Activated CD4-positive, CD25-positive, alpha-beta regulatory T cell (primary cell): Measurements from ENCODE around the gene DMC1.
"Not testable (repeated sequence)": the region's sequence is repeated elsewhere in the genome, so short reads cannot be mapped to it uniquely, and the experiment has no call there.

Experiments used
- DNase-seq, 4 experiments: peaks; one replicate each; lab custom pipeline; 2025; lab: John Stamatoyannopoulos, UW

Gene DMC1, protein sequence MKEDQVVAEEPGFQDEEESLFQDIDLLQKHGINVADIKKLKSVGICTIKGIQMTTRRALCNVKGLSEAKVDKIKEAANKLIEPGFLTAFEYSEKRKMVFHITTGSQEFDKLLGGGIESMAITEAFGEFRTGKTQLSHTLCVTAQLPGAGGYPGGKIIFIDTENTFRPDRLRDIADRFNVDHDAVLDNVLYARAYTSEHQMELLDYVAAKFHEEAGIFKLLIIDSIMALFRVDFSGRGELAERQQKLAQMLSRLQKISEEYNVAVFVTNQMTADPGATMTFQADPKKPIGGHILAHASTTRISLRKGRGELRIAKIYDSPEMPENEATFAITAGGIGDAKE

DNA sequence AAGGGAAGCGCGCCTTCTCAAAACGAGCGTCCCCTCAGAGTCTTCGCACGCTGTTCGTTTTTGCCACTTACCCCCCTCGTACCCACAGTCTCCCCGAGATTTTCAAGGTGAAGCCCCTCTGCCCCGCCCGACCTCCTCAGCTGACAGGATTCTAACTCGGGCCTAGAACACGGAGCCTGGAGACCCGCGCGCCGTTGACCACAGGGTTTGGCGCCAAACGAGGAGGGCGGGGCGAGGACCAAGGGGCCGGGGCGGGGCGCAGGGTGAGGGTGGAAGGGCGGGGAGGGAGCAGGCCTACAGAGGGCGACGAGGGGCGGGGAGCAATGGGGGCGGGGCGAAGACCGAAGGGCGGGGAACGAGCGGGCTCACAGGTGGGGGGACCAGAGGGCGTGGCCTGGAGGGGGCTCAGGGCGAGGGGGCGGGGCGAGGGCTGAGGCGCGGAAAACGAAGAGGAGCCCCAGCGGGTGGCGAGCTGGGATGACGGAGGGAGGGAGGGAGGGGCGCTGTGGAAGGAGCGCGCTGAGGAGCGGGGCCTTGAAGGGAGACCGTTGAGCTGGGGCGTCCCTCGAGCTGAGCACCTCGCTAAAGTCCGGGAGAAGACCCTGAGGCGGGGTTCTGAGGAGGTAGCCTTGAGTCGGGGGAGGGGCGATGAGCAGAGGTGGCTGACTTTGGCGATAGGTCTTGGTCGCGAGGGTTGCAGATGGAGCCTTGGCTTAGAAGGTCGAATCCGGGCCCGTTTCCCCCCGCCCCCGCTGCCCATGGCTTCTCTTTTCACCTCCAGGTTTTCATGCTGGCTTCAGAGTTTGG is at the start of gene DMC1:
DMC1 (minus strand) TSS at position 212 of the 807 bp plus-strand sequence. CDS start 1,927 bp downstream, outside the sequence.
- DNase-seq = peak; percentile 95 to 96 (median 96)

DNA sequence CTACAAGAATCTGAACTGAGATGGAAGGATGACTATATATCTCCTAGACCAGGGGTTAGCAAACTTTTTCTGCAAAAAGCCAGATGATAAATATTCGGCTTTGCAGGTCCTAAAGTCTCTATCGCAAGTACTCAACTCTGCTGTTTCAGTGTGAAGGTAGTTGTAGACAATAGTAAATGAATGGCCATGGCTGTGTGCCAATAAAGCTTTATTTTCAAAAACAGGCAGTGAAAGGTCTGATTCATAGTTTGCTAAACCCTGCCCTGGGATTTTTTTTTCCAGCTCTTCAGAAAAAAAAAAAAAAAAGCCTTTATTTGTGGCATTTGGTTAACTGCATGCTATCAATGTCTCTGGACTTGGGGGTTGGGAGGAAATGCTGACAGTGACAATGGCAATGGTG is 48.7 kb upstream of the DMC1 start:
- no peak for DNase-seq

DNA sequence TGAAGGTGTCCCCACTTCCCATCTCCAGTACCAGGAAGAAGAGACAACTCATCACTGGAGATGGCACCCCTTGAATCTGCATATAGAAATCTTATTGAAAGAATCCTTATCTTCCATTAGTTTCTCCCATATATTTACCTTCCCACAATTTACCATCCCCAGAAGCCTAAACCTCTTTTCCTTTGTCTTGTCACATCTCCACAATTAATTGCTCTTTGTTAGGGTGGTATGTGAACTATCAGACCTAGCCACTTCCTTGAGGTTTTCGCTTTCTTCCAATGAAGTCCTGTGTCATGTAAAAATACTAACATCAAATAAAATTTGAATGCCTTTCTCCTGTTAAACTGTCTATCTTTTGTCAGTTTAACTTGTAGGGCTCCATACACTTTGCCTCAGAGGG is 48.3 kb upstream of the DMC1 start:
- DNase-seq = no peak

DNA sequence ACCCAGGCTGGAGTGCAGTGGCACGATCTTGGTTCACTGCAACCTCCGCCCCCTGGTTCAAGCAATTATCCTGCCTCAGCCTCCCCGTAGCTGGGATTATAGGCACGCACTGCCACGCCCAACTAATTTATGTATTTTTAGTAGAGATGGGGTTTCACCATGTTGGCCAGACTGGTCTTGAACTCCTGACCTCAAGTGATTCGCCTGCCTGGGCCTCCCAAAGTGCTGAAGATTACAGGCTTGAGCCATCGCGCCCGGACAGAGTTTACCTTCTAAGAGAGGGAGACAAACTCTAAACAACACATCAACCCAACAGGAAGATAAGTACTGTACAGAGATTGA is 45.1 kb upstream of the DMC1 start:
- DNase-seq = not testable (repeated sequence)

DNA sequence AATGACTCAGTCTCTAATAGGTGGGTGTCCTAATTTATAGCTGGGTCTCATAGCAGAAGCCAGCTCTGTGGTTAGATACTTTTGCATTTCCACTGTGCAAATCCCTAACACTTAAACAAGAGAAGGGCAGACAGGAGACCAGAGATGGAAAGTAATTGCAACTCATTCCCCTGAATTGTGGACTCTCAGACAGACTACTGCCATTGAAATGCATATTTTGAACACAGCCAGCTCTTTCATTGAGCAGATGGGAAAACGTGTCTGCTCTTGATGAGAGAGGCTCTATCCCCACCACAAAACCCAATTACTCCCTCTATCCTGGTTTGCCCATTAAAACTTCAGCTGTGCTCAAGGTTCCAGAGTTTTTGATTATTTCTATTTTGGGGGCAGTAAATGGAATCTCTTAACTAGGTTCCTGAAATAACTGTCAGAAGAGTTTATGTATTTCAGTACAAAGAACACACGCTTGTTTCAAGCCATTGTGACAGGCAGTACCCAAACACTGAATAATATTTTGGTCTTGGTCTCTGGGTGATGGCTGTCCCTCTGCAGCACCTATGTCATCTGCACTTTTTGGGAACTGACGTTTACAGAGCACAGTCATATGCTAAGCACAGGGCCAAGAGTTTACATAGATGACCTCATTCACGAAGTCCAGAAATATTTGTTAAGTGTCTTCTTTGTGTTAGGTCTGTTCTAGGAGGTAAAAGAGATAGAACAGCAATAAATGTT is 44.5 kb upstream of the DMC1 start:
- DNase-seq = no peak

DNA sequence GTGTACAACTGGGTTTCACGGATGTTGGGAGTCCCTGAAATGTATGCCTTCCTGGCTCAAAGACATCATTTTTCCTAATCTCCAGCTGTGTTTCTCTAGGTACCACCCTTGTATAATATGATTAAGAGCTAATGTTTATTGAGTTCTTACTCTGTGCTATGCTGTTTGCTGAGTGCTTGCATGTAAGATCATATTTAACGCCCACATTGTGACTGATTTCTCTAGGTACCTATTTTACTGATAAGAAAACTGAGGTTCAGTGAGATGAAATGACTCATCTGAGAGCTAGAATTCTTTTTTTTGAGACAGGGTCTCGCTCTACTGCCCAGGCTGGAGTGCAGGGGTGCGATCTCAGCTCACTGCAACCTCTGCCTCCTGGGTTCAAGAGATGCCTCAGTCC is 43.6 kb upstream of the DMC1 start:
- no peak for DNase-seq

DNA sequence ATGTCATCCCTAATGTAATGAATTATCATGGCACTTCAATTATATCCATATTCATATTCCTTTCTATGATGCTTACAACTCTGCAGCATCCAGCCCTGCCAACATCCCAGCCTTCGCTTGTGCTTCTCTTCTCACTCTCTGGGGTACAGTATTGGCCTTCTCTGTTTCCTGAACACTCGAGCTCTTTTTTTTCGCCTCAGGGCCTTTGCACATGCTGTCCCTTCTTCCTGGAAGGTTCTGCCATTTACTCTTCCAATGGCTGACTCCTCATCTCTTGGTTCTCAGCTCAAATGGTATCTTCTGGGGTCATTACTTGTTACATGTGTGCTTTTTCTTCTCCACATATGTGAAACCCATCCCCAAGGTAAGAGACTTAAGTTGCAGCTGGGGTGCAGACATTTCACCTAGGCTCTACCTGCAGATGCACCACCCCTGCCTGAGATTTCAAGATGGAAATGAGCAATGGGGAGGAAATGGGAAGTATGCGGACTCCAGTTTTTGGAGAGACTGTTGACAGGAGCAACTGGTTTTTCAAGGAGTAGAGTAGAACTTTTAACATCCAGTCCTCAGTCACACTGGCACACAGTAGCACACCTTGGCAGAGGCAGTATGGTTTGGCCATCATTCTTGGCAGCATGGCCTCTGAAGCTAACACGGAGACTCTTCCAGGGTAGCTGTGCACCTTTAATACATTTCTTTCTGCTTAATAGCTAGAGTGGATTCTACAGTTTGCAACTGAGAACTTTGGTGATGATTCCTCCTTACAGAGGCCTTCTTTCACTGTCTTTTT is 42.4 kb upstream of the DMC1 start:
- no peak for DNase-seq

DNA sequence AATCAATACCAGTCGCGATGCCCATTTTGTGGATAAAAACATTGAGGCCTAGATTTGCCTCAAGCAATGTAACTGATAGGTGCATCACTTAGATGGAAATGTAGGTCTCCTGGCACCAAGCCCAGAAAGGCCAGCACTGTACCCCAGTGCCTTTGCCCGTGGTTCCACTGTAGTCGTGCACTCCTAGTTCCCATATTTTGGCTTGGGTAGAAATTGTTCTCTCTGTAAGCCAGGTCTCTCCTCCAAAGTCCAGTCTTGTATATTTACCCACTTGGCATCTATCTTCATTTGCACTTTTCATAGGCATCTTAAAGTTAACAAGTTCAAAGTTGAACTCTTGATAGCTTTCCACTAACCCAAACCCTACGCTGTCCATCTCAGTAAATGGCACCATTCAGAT is 41.6 kb upstream of the DMC1 start:
- DNase-seq = no peak

DNA sequence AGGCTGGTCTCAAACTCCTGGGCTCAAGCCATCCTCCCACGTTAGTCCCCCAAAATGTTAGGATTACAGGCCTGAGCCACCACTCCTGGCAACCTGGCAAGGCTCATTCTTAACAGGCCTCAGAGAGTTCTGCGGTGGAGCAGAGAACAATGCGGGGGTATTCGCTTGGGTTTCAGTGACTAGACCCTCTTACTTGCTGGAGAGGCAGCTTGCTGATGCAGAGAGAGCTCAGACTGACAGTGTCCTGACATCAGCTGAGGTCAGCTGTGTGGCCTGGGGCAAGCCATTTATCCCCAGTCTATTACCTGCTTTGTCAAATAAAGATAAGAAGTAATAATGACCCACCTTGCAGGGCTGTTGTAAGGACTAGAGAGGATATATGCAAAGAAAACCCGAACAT is 40.3 kb upstream of the DMC1 start:
- no peak for DNase-seq

DNA sequence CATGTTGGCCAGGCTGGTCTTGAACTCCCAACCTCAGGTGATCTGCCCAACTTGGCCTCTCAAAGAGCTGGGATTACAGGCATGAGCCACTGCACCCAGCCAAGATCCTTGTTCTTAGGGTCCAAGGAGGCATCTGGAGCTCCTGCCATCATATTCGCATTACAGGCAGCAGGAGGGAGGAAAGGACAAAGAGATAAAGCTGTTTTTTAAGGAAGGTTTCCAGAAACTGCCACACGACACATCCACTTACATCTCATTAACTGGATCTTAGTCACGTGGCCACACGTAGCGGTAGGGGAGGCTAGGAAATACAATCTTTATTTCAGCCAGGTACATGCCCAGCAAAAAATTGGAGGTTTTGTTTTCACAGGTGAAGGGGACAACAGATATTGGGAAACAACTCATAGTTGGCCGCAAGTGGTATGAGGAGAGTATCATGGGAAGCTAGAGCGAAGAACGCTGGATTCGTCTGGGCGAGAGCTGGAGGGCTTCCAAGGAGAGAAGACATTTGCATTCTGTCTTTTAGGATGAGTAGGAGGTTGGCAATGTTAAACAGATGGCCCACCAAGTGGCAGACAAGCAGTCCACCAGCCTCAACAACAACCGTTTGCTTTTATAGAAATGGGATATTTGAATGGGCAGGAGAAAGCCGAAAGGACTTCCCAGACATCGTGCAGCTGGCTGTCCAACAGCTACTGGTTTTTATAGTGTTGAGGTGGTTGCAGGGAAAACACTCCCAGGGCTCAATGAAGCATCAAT is 39.2 kb upstream of the DMC1 start:
- DNase-seq = no peak

DNA sequence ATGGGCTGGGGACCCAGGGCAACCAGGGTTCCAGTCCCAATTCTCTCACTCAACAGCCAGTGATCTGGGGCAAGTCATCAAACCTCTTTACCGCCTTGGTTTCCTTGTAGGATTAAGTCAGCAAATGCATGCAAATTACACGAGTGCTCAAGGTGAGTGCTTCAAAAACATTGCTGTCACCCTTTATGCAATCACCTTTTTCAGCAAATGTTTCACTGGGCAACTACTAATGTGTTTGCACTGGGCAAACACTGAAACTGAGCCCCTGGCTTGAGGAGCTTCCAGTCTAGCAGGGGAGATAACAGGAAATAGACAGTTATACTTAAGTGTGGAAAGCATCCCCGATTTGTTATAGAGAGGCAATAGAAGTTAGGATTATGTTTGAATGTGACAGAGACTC is 37.7 kb upstream of the DMC1 start:
- DNase-seq = no peak

DNA sequence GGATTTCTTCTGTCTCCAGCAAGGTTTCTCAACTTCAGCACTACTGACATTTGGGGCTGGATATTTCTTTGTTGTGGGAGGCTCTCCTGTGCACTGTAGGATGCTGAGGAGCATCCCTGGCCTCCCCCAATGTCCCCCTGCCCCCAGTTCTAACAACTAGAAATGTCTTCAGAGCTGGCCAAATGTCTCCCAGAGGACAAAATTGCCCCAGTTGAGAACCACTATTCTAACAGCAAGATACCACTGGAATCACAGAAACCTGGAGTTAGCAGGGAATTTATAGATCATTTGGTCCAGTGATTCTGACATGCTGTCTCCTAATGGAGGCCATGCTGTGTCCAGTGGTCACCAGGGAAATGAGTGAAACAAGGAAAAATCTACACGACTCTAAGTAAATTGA is 32.2 kb upstream of the DMC1 start:
- no peak for DNase-seq

DNA sequence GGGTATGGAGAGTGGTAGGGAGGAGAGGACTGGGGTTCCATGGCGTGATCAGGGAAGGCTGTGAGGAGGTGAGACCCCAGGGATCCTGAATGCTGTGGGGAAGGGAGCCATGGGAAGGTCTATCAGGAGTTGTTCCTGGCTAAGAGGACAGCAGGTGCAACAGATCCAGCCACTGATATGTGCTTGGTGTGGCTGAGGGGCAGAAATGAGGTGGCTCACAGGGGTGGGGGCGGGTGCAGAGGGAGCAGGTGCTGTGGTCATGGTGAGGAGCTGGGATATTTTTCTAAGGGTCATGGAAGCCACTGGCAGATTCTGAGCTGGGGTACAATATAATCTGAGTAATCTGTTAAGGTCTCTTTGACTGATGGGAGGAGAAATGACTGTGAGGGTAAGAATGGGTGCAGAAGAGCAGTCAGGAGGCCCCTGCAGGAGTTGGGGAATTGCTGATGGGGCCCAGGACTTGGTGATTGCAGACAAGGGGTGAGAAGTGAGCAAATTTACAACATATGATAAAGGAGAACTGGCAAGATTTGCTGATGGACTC is 31.3 kb upstream of the DMC1 start:
- DNase-seq = no peak

DNA sequence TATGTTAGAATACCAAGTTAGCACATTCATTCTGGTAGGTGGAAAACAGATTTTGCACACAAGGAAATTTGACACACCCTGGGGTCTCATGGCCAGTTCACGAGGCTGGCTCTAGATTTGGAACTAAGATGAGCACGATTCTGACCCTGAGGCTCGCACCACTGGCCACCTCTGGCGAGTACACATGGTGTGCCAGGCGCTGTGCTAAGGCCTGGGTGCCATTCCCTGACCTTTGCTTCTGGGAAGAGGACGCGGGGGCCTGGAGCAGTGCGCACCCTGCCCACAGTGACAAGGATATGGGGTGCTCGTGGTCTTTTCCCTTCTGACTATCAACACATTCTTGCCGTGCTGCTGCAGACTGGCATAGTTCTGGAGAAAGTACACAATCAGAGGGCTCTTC is 29.5 kb upstream of the DMC1 start:
- no peak for DNase-seq

DNA sequence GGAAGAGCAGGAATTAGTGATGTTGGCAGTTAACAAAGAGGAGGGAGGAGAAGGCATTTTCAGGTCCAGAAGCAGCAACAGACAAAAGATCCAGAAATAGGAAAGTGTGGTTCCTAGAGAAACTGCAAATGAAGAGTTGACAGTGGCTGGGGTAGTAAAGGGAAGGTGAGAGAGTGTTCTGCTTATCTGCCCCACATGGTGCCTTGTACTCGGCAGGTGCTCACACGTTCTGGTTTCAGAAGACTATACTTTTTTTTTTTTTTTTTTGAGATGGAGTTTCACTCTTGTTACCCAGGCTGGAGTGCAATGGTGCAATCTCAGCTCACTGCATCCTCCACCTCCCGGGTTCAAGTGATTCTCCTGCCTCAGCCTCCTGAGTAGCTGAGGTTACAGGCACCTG is 12.9 kb upstream of the DMC1 start:
- DNase-seq = not testable (repeated sequence)

DNA sequence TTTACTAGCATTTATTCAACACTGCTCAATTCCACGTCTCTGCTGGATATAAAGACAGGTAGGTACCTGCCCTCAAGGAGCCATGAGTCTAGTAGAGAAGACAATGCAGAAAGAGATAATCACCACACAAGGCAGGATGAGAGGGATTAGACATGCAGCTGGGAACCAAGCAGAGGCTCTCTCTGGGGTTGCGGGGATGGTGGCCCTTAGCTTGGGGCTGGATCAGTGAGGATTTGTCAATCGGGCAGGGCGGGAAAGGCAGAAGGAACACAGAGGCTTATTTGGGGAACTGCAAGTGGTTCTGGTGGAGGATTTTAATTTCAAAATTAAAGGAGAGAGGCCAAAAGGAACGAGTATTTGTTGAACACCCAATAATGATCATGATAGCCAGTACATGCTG is 8.5 kb upstream of the DMC1 start:
- DNase-seq = no peak

DNA sequence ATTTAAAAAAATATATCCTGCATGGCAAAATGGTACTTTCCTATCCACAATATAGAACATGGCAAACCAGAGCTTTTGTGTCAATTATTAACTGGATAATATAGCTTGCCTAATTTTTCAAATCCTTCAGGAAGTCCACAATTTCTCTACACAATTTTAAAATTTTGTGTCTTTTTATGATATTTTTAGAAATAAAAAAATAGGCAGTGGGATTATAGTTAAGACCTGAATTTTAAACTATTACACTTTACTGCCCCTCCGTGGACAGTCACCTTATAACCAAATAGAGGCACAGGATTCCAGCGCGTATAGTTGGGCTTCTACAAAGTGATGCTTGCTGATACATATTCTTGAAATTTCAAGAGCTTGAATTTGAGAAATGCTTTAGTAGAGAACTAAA is 2.1 kb upstream of the DMC1 start:
- DNase-seq = peak in 1 of 4 experiments; percentile 2

DNA sequence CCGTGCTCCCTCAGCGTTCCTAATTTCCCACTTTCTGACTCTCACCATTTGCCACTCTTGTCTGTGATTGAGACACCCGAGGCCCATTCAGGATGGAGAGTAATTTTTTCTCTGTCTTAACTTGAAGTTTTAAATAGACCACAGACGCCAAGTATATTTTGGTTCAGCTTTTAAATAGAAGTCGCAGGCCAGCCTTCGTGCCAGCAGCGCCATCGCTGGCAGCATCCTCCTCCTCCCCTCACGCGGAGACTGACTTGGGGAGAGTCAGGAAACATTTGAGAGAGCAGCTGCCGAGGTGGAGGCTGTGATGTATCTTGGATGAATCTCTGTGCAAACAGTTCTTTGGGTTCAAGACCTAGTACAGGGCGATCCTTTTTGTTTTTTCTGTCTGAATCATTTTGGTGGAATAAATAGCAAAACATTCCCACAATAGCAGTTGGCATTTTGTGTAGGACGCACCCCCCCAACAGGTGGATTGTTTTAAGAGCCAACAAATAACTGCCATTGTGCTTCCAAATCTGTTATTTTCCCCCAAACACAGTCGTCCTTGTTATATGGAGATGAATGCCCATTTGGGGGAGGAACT is 889 bp upstream of the DMC1 start:
- peak in 1 of 4 experiments; percentile 16 for DNase-seq

DNA sequence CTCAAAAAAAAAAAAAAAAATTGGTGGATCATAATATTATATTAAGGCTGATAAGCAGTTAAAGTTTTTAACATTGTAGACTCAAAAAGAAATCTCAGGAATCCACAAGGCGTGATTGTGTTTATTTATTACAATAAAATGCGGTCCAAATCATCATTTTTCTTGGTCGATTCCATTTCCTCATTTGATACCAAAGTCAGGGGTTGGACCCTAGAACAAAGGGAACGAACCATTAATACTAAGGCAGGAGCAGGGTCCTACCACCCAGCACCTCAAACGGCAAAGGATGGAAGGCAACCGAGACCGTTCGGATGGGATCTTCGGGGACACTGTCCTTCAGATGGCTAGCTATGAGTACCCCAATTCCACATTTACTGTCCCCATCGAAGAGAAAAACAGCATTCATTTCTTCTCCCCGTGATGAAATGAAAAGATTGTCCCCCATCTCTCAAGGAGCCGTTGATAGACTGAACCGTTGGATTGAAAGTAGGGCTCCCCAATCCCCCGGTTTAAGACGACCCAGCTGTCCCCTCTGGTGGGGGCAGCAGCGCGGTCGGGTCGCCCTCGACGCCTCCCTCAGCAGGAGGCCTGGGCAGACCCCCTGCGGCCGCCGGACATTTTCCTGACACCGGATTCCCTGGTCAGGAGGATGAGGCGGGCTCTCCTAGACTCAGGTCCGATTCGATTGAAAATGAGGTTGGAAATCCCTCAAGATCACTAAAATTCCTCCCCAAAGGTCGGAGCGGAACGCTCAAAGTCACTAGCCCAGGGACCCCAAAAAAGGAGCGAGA is 607 bp downstream of the DMC1 start:
- no peak for DNase-seq
